A673 (cell line): Measurements from ENCODE around the gene SLC12A6.

ENCODE experiments used
- CTCF ChIP-seq: fragments of 300-800, 200-600 bp; sonication (generic); conservative IDR thresholded peaks from 2 replicates; pipeline ENCODE4 v1.5.1; 2017; ENCODE audit warnings: low read depth, mild to moderate bottlenecking, antibody characterized with exemption, low read length, moderate library complexity, mixed read lengths
- EZH2 ChIP-seq: fragments of 200-600 bp; sonication (generic); IDR thresholded peaks from 2 replicates; pipeline ENCODE4 v1.6.1; 2017; ENCODE audit warnings: borderline replicate concordance, low read depth, mild to moderate bottlenecking, mixed read lengths, antibody characterized with exemption, low read length; ENCODE audit not compliant: poor library complexity, severe bottlenecking

GRCh38 chr15:34284937-34285336 is 52.6 kb downstream of the SLC12A6 start:
- TF ChIP-seq CTCF (no peak), EZH2 (no peak)
